GM13976 (cell line): ENCODE results near the gene SIK3.

Experiments used
- DNase-seq: peaks from one replicate; pipeline ENCODE4 v3.0.0; 2012; ENCODE audit warnings: low spot score
- CTCF ChIP-seq: IDR thresholded peaks from 2 replicates; pipeline ENCODE4 v1.5.1; 2012; ENCODE audit warnings: borderline replicate concordance, mild to moderate bottlenecking; ENCODE audit not compliant: insufficient read depth; ENCODE audit errors: extremely low read depth, missing control alignments, control extremely low read depth
- in situ Hi-C: fragments of 300-500 bp; cut with MboI; formaldehyde crosslinking; loops from one replicate; pipeline ENCODE4 v1.12.0; 2022; ENCODE audit warnings: low sequenced_read_pairs, mixed read lengths, inconsistent platforms; ENCODE audit not compliant: unreplicated experiment

The SIK3 gene

GRCh38 chr11:116891746-116892145 is 206.5 kb downstream of the SIK3 start:
- in situ Hi-C loops = no loop called here
- DNase-seq = no peak

GRCh38 chr11:116890607-116891006 is 207.6 kb downstream of the SIK3 start:
- no peak for DNase-seq
- in situ Hi-C loops = no loop called here
- no peak for TF ChIP-seq CTCF

More at GRCh38 chr11:116891746-116892145, 206.5 kb downstream of the SIK3 start:
- TF ChIP-seq CTCF = no peak

GRCh38 chr11:116890193-116890592 is 208.0 kb downstream of the SIK3 start:
- DNase-seq = no peak
- in situ Hi-C loops = no loop called here
- no peak for TF ChIP-seq CTCF

GRCh38 chr11:116888884-116889549 is 209.2 kb downstream of the SIK3 start:
- no peak for DNase-seq
- no peak for TF ChIP-seq CTCF
- in situ Hi-C loops = loop anchor here (10.0 kb wide), 1 partner anchor 336 kb away; no protein-coding TSS in a partner anchor

- no peak for TF ChIP-seq CTCF
- DNase-seq = no peak
- in situ Hi-C loops = loop anchor here (10.0 kb wide), 1 partner anchor 337 kb away; no protein-coding TSS in a partner anchor
These were observed 210.2 kb downstream of the SIK3 start for GRCh38 chr11:116888024-116888423.

GRCh38 chr11:116885951-116886655 is 212.1 kb downstream of the SIK3 start:
- in situ Hi-C loops = loop anchor here (10.0 kb wide), 1 partner anchor 339 kb away; no protein-coding TSS in a partner anchor
- no peak for DNase-seq
- TF ChIP-seq CTCF = no peak
